Measurements from ENCODE around the gene KCNK18. TPM values are rescaled to one million over a fixed set of nuclear protein-coding genes. Genes with fewer than 3 reads are reported as not detected.
A peak's percentile ranks its signal among the peaks of the same experiment; 100 is the strongest.

Gene KCNK18
- total RNA-seq, 1 donor from 2014 or later = not detected

GRCh38 chr10:117218654-117219053, 21.4 kb downstream of the KCNK18 start:
- Mint-ChIP-seq H3K36me3 (ENCODE audit: unreplicated experiment) (no peaks in the 10 kb centered on the region), H3K4me3 (ENCODE audit: unreplicated experiment) (no peak overlapping the region), H3K27ac (ENCODE audit: unreplicated experiment) (no peak overlapping the region), H3K27me3 (ENCODE audit: unreplicated experiment) (peaks cover 10% of the 10 kb centered on the region), H3K9me3 (ENCODE audit: unreplicated experiment) (peaks cover 9% of the 10 kb centered on the region), H3K4me1 (ENCODE audit: low read depth, unreplicated experiment) (peaks cover 23% of the 10 kb centered on the region)
- no peak for DNase-seq
- no peak for TF ChIP-seq CTCF (IDR thresholded peaks at IDR 0.05; ENCODE audit: partially characterized antibody, unreplicated experiment)

- Mint-ChIP-seq H3K9me3 (ENCODE audit: unreplicated experiment) (peaks cover 10% of the 10 kb centered on the region), H3K27me3 (ENCODE audit: unreplicated experiment) (peaks cover 11% of the 10 kb centered on the region), H3K4me3 (ENCODE audit: unreplicated experiment) (peak overlapping the region; percentile 15), H3K27ac (ENCODE audit: unreplicated experiment) (no peak overlapping the region), H3K36me3 (ENCODE audit: unreplicated experiment) (no peaks in the 10 kb centered on the region), H3K4me1 (ENCODE audit: low read depth, unreplicated experiment) (peaks cover 31% of the 10 kb centered on the region)
- no peak for DNase-seq
- TF ChIP-seq CTCF (IDR thresholded peaks at IDR 0.05; ENCODE audit: partially characterized antibody, unreplicated experiment) = no peak
Measured at GRCh38 chr10:117221156-117221711, 23.9 kb downstream of the KCNK18 start.

- H3K27me3 Mint-ChIP-seq (ENCODE audit: unreplicated experiment) = peaks cover 10% of the 10 kb centered on the region
- H3K4me1 Mint-ChIP-seq (ENCODE audit: low read depth, unreplicated experiment) = peaks cover 31% of the 10 kb centered on the region
- no peaks in the 10 kb centered on the region for H3K36me3 Mint-ChIP-seq (ENCODE audit: unreplicated experiment)
- H3K4me3 Mint-ChIP-seq (ENCODE audit: unreplicated experiment) = no peak overlapping the region
- H3K27ac Mint-ChIP-seq (ENCODE audit: unreplicated experiment) = peak overlapping the region; percentile 87
- H3K9me3 Mint-ChIP-seq (ENCODE audit: unreplicated experiment) = peaks cover 10% of the 10 kb centered on the region
- no peak for TF ChIP-seq CTCF (IDR thresholded peaks at IDR 0.05; ENCODE audit: partially characterized antibody, unreplicated experiment)
- no peak for DNase-seq
Measured at GRCh38 chr10:117222552-117222951, 25.3 kb downstream of the KCNK18 start.

- no peak for TF ChIP-seq CTCF (IDR thresholded peaks at IDR 0.05; ENCODE audit: partially characterized antibody, unreplicated experiment)
- Mint-ChIP-seq H3K4me3 (ENCODE audit: unreplicated experiment) (peak overlapping the region; percentile 16), H3K9me3 (ENCODE audit: unreplicated experiment) (peaks cover 10% of the 10 kb centered on the region), H3K27me3 (ENCODE audit: unreplicated experiment) (peaks cover 12% of the 10 kb centered on the region), H3K36me3 (ENCODE audit: unreplicated experiment) (no peaks in the 10 kb centered on the region), H3K4me1 (ENCODE audit: low read depth, unreplicated experiment) (peaks cover 31% of the 10 kb centered on the region), H3K27ac (ENCODE audit: unreplicated experiment) (peak overlapping the region; percentile 87)
- DNase-seq = peak; percentile 43
Measured at GRCh38 chr10:117222976-117223692, 25.8 kb downstream of the KCNK18 start.

All from glutamatergic neuron (in vitro differentiated cells).